ENCODE measurements around the gene PIK3C2B. TPM values are rescaled to one million over a fixed set of nuclear protein-coding genes. Genes with fewer than 3 reads are reported as not detected.

Gene PIK3C2B
- total and polyA plus RNA-seq, 2 donors (not counting 1 experiment from before 2014, with no cell fraction given) = 90.3 to 142 TPM

DNA sequence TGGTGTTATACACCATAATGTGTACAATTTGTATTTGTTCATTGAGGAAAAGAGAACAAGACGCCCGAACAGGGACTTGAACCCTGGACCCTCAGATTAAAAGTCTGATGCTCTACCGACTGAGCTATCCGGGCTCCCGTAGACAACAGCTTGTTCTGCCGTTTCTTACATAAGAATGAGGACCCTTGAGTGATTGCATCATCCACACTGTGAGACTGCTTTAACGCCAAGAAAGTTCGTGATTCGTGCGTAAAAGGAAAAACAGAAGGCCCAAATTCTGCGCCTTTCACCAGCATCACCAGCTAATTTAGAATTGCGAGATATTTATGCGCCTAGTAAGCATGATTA is 12.3 kb upstream of the PIK3C2B start:
- Mint-ChIP-seq H3K4me1 (peaks cover 62% of the 10 kb centered on the region), H3K27me3 (no peaks in the 10 kb centered on the region), H3K4me3 (peak overlapping the region; percentile 97), H3K9me3 (ENCODE audit: insufficient read depth) (no peaks in the 10 kb centered on the region), H3K27ac (peak overlapping the region; percentile 99)
- Histone ChIP-seq H2AFZ (ENCODE audit: insufficient read depth, low read depth, low read length, poor library complexity, severe bottlenecking) (peak overlapping the region; percentile 82), H3K9me3 (ENCODE audit: control extremely low read depth in 1 of 3, control insufficient read depth in 2 of 3, insufficient read depth in 1 of 3, low read length in 2 of 3) (peaks cover 0 to 1% (median 0%) of the 10 kb centered on the region in 3 donors), H3K36me3 (replicated peaks in 1 of 2; ENCODE audit: control extremely low read depth in 1 of 2, control insufficient read depth in 1 of 2, extremely low read depth in 1 of 2, insufficient read depth in 2 of 2, low read length in 1 of 2) (no peaks in the 10 kb centered on the region), H3K4me2 (replicated peaks; ENCODE audit: low read depth, low read length, poor library complexity, severe bottlenecking) (peak overlapping the region; percentile 79), H3K79me2 (ENCODE audit: control insufficient read depth, insufficient read depth, low read length) (peaks cover 7% of the 10 kb centered on the region), H3K4me3 (ENCODE audit: control extremely low read depth in 1 of 5, extremely low read depth in 1 of 5, insufficient read depth in 1 of 5, low read depth in 2 of 5, low read length in 4 of 5) (peak overlapping the region; percentile 51 to 90 (median 67)), H3K4me1 (ENCODE audit: control insufficient read depth in 2 of 2, insufficient read depth in 2 of 2, low read length in 2 of 2) (peaks cover 47 to 52% of the 10 kb centered on the region in 2 donors), H3K27me3 (replicated peaks in 1 of 4; ENCODE audit: control extremely low read depth in 1 of 4, control insufficient read depth in 3 of 4, insufficient read depth in 4 of 4, low read length in 3 of 4) (no peaks in the 10 kb centered on the region), H3K9ac (ENCODE audit: low read length) (peak overlapping the region; percentile 94), H4K20me1 (ENCODE audit: control insufficient read depth, insufficient read depth, low read length, poor library complexity, severe bottlenecking) (no peaks in the 10 kb centered on the region), H3K27ac (ENCODE audit: low read length in 2 of 2) (peak overlapping the region; percentile 94 to 99)
- peak; percentile 75 for ATAC-seq (ENCODE audit: low read depth)
- ChIA-PET CTCF (interaction anchor here (0.6 to 20.4 kb wide), 19 partner anchors 9 to 300 kb away, joined by 3 to 1884 read pairs (median 4); partner anchors contain the start of genes MDM4 and PIK3C2B), POLR2A (interaction anchor here (0.6 to 3.6 kb wide), 11 partner anchors 8 to 97 kb away, joined by 3 to 91 read pairs (median 10); partner anchors contain the start of genes MDM4 and PIK3C2B)
- WGBS (ENCODE audit: insufficient coverage) = 0% methylated on average over 6 of the region's 13 CpGs
- DNase-seq = peak; percentile 97
- no peak for TF ChIP-seq EZH2 (IDR thresholded peaks at IDR 0.05; ENCODE audit: borderline replicate concordance, insufficient read depth, low read depth, low read length, poor library complexity, severe bottlenecking)
- TF ChIP-seq, protein P1, sequence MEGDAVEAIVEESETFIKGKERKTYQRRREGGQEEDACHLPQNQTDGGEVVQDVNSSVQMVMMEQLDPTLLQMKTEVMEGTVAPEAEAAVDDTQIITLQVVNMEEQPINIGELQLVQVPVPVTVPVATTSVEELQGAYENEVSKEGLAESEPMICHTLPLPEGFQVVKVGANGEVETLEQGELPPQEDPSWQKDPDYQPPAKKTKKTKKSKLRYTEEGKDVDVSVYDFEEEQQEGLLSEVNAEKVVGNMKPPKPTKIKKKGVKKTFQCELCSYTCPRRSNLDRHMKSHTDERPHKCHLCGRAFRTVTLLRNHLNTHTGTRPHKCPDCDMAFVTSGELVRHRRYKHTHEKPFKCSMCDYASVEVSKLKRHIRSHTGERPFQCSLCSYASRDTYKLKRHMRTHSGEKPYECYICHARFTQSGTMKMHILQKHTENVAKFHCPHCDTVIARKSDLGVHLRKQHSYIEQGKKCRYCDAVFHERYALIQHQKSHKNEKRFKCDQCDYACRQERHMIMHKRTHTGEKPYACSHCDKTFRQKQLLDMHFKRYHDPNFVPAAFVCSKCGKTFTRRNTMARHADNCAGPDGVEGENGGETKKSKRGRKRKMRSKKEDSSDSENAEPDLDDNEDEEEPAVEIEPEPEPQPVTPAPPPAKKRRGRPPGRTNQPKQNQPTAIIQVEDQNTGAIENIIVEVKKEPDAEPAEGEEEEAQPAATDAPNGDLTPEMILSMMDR (IDR thresholded peaks at IDR 0.05) = no peak
- intact Hi-C loops (cut with micrococcal nuclease) = loop anchor here (1.0 to 5.0 kb wide), 5 partner anchors 9 to 1220 kb away; partner anchors contain the start of gene MDM4
